WTC11 (cell line): Measurements from ENCODE around the gene DCLK2. TPM values are rescaled to one million over a fixed set of nuclear protein-coding genes. Genes with fewer than 3 reads are reported as not detected.

ENCODE experiments used
- ATAC-seq: fragments of 200-7000 bp; cut with Tn5 transposase; 2 replicates; pipeline ENCODE4 v1.10.0; 2021; ENCODE audit warnings: mild to moderate bottlenecking, moderate library complexity
- CTCF ChIA-PET: fragments of 300-600 bp; sonication (Branson Sonifier 250); formaldehyde crosslinking; loops from one replicate; lab custom pipeline; 2021; ENCODE audit warnings: antibody characterized with exemption; lab: Charles Lee
- POLR2A ChIA-PET: fragments of 350-600 bp; sonication (Branson Sonifier 250); formaldehyde crosslinking; loops from one replicate; lab custom pipeline; 2021; ENCODE audit warnings: antibody characterized with exemption; lab: Charles Lee
- DNase-seq: peaks from one replicate; pipeline ENCODE4 v3.0.0; 2021; ENCODE audit warnings: low spot score
- H3K27ac Mint-ChIP-seq: 2 replicates; pipeline ENCODE4 v1.8.0; 2021; ENCODE audit warnings: mixed read lengths
- H3K27me3 Mint-ChIP-seq: 2 replicates; pipeline ENCODE4 v1.8.0; 2021; ENCODE audit warnings: low read depth, mild to moderate bottlenecking, moderate library complexity, mixed read lengths
- H3K36me3 Mint-ChIP-seq: 2 replicates; pipeline ENCODE4 v1.8.0; 2021; ENCODE audit warnings: mixed read lengths
- H3K4me1 Mint-ChIP-seq: 2 replicates; pipeline ENCODE4 v1.8.0; 2022; ENCODE audit warnings: mixed read lengths
- H3K4me3 Mint-ChIP-seq: 2 replicates; pipeline ENCODE4 v1.8.0; 2021; ENCODE audit warnings: mild to moderate bottlenecking, moderate library complexity, mixed read lengths
- H3K9me3 Mint-ChIP-seq: 2 replicates; pipeline ENCODE4 v1.8.0; 2021; ENCODE audit warnings: mixed read lengths
- ATF6 ChIP-seq: sonication (generic); formaldehyde crosslinking; IDR thresholded peaks from 2 replicates; pipeline ENCODE4 v1.8.1; 2023; ENCODE audit warnings: mild to moderate bottlenecking, missing genetic modification reagents
- CBFB ChIP-seq: sonication (generic); formaldehyde crosslinking; IDR thresholded peaks from 2 replicates; pipeline ENCODE4 v1.8.1; 2022; ENCODE audit warnings: mild to moderate bottlenecking, low read depth, missing genetic modification reagents
- CREM ChIP-seq: sonication (generic); formaldehyde crosslinking; IDR thresholded peaks from 2 replicates; pipeline ENCODE4 v1.8.1; 2022; ENCODE audit warnings: mild to moderate bottlenecking, missing genetic modification reagents, moderate library complexity
- CTCF ChIP-seq: fragments of 200-600 bp; IDR thresholded peaks from 2 replicates; pipeline ENCODE4 v1.8.0; 2022; ENCODE audit warnings: antibody characterized with exemption
- E2F4 ChIP-seq: sonication (generic); formaldehyde crosslinking; IDR thresholded peaks from 2 replicates; pipeline ENCODE4 v1.8.1; 2022; ENCODE audit warnings: low read depth, mild to moderate bottlenecking, moderate library complexity, missing genetic modification reagents, borderline replicate concordance
- EMX1 ChIP-seq: fragments of 250-450 bp; sonication (Bioruptor Pico); IDR thresholded peaks from 2 replicates; pipeline ENCODE4 v1.8.0; 2021; ENCODE audit warnings: mild to moderate bottlenecking
- GABPB1 ChIP-seq: sonication (generic); formaldehyde crosslinking; IDR thresholded peaks from 2 replicates; pipeline ENCODE4 v1.8.1; 2023; ENCODE audit warnings: mild to moderate bottlenecking, missing genetic modification reagents
- KAT7 ChIP-seq: sonication (generic); formaldehyde crosslinking; IDR thresholded peaks from 2 replicates; pipeline ENCODE4 v1.8.1; 2023; ENCODE audit warnings: missing genetic modification reagents, mild to moderate bottlenecking, borderline replicate concordance
- NFYB ChIP-seq: sonication (generic); formaldehyde crosslinking; conservative IDR thresholded peaks from 2 replicates; pipeline ENCODE4 v1.8.0; 2022; ENCODE audit warnings: low read depth, missing genetic modification reagents
- PREB ChIP-seq: sonication (generic); formaldehyde crosslinking; IDR thresholded peaks from 2 replicates; pipeline ENCODE4 v1.8.1; 2022; ENCODE audit warnings: mild to moderate bottlenecking, missing genetic modification reagents, moderate library complexity, borderline replicate concordance
- PRRX2 ChIP-seq: fragments of 250-450 bp; sonication (Bioruptor Pico); IDR thresholded peaks from 2 replicates; pipeline ENCODE4 v1.8.0; 2021; ENCODE audit warnings: mild to moderate bottlenecking
- SP1 ChIP-seq: sonication (generic); formaldehyde crosslinking; conservative IDR thresholded peaks from 2 replicates; pipeline ENCODE4 v1.8.1; 2022; ENCODE audit warnings: missing genetic modification reagents
- TP53 ChIP-seq: sonication (generic); formaldehyde crosslinking; IDR thresholded peaks from 2 replicates; pipeline ENCODE4 v1.8.1; 2023; ENCODE audit warnings: mild to moderate bottlenecking, missing genetic modification reagents
- USF2 ChIP-seq: sonication (generic); formaldehyde crosslinking; IDR thresholded peaks from 2 replicates; pipeline ENCODE4 v1.8.1; 2023; ENCODE audit warnings: mild to moderate bottlenecking, missing genetic modification reagents, moderate library complexity
- ZNF121 ChIP-seq: sonication (generic); formaldehyde crosslinking; IDR thresholded peaks from 2 replicates; pipeline ENCODE4 v1.8.0; 2023; ENCODE audit warnings: missing genetic modification reagents
- ZNF532 ChIP-seq: fragments of 250-450 bp; sonication (Bioruptor Pico); IDR thresholded peaks from 2 replicates; pipeline ENCODE4 v1.9.0; 2021; ENCODE audit warnings: mild to moderate bottlenecking, borderline replicate concordance
- ZNF671 ChIP-seq: fragments of 250-450 bp; sonication (Bioruptor Pico); IDR thresholded peaks from 2 replicates; pipeline ENCODE4 v1.8.0; 2021; ENCODE audit warnings: mild to moderate bottlenecking
- ZSCAN18 ChIP-seq: fragments of 250-450 bp; sonication (Bioruptor Pico); IDR thresholded peaks from 2 replicates; pipeline ENCODE4 v2.1.2; 2022; ENCODE audit warnings: mild to moderate bottlenecking, moderate library complexity
- total RNA-seq: library from RNA; stranded (reverse); gene quantifications from 3 replicates; pipeline ENCODE4 v1.2.3, GENCODE V29; 2021

DCLK2 gene
- total RNA-seq, 1 experiment from 2014 or later, result 0.17 TPM

- TF ChIP-seq ZNF532 (no peak), PRRX2 (no peak), PREB (CRISPR knock-in tag) (no peak), USF2 (CRISPR knock-in tag) (no peak)
Measured at GRCh38 chr4:150199056-150199455, 120.8 kb downstream of the DCLK2 start (continued).

GRCh38 chr4:150205016-150205415, 126.8 kb downstream of the DCLK2 start:
- ChIA-PET CTCF (interaction anchor here (0.8 to 1.1 kb wide), 2 partner anchors 12 kb away, joined by 3 to 4 read pairs; no protein-coding TSS in a partner anchor), POLR2A (no interaction called here)
- Mint-ChIP-seq H3K36me3 (no peaks in the 10 kb centered on the region), H3K4me1 (no peaks in the 10 kb centered on the region), H3K9me3 (no peaks in the 10 kb centered on the region), H3K4me3 (no peak overlapping the region), H3K27me3 (peaks cover 27% of the 10 kb centered on the region), H3K27ac (no peak overlapping the region)
- ATAC-seq (no peak), DNase-seq (no peak)
- TF ChIP-seq KAT7 (CRISPR knock-in tag) (no peak), E2F4 (no peak), CBFB (CRISPR knock-in tag) (no peak), ZSCAN18 (CRISPR knock-in tag) (no peak), SP1 (CRISPR knock-in tag) (no peak), GABPB1 (CRISPR knock-in tag) (no peak), TP53 (CRISPR knock-in tag) (no peak), NFYB (CRISPR knock-in tag) (no peak), CREM (no peak), ZNF532 (no peak), ATF6 (CRISPR knock-in tag) (no peak), ZNF121 (CRISPR knock-in tag) (no peak), EMX1 (CRISPR knock-in tag) (no peak), CTCF (no peak), ZNF671 (CRISPR knock-in tag) (no peak)
